ENCODE data around the gene KAT2B. TPM values are rescaled to one million over a fixed set of nuclear protein-coding genes. Genes with fewer than 3 reads are reported as not detected.

KAT2B gene
- total RNA-seq, 2 donors from 2014 or later = 8.5 to 25.9 TPM

- Histone ChIP-seq H3K27ac (peak overlapping the region; percentile 95), H3K27me3 (no peaks in the 10 kb centered on the region), H3K9me3 (no peaks in the 10 kb centered on the region), H3K4me1 (peaks cover 8% of the 10 kb centered on the region), H3K4me3 (peak overlapping the region; percentile 73), H3K36me3 (no peaks in the 10 kb centered on the region), H3K9ac (ENCODE audit: low read depth in 2 of 2, low read length in 2 of 2) (peak overlapping the region; percentile 37 to 70)
- intact Hi-C loops (cut with DNase I) = no loop called here
- no peak for TF ChIP-seq CTCF (IDR thresholded peaks at IDR 0.05)
- no peak for DNase-seq
Measured at GRCh38 chr3:20038699-20039465, 1.4 kb upstream of the KAT2B start.

GRCh38 chr3:20039466-20039764 lies 831 bp upstream of the KAT2B start:
- peak overlapping the region; percentile 70 to 89 for H3K9ac ChIP-seq (ENCODE audit: low read depth in 2 of 2, low read length in 2 of 2)
- no peaks in the 10 kb centered on the region for H3K27me3 ChIP-seq
- H3K36me3 ChIP-seq = no peaks in the 10 kb centered on the region
- TF ChIP-seq CTCF (IDR thresholded peaks at IDR 0.05) = no peak
- H3K4me3 ChIP-seq = peak overlapping the region; percentile 73
- intact Hi-C loops (cut with DNase I) = no loop called here
- H3K27ac ChIP-seq = peak overlapping the region; percentile 95
- no peak for DNase-seq
- H3K9me3 ChIP-seq = no peaks in the 10 kb centered on the region
- peaks cover 8% of the 10 kb centered on the region for H3K4me1 ChIP-seq

DNA sequence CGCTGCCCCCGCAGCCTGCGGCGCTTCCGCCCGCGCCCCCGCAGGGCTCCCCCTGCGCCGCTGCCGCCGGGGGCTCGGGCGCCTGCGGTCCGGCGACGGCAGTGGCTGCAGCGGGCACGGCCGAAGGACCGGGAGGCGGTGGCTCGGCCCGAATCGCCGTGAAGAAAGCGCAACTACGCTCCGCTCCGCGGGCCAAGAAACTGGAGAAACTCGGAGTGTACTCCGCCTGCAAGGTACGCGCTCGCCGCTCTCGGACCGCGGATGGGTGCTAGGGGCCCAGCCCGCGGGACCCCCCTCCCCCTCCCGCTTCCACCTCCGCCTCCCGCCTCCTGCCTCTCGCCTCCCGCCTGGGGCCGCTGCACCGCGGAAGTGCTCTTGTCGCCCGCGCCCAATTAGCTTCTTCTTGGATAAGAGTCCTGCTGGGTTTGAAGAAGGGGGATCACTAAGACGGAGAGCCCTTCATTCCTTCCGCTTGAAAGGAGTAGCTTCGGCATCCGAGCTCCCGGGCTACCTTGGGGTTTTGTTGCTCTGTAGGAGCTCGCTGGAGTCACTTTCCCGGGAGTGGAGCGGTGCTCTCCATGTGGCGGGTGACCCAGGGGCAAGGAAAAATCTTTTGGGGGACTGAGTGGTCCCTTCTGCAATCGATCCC lies 426 bp downstream of the KAT2B start:
- H3K4me1 ChIP-seq = peaks cover 8% of the 10 kb centered on the region
- H3K36me3 ChIP-seq = no peaks in the 10 kb centered on the region
- peak overlapping the region; percentile 83 to 90 for H3K9ac ChIP-seq (ENCODE audit: low read depth in 2 of 2, low read length in 2 of 2)
- peak overlapping the region; percentile 73 for H3K4me3 ChIP-seq
- no peaks in the 10 kb centered on the region for H3K9me3 ChIP-seq
- TF ChIP-seq CTCF (IDR thresholded peaks at IDR 0.05) = no peak
- DNase-seq = peak; percentile 82
- H3K27me3 ChIP-seq = no peaks in the 10 kb centered on the region
- H3K27ac ChIP-seq = peak overlapping the region; percentile 95
- intact Hi-C loops (cut with DNase I) = loop anchor here (5.0 kb wide), 2 partner anchors 93 to 153 kb away; partner anchors contain the start of gene RAB5A

DNA sequence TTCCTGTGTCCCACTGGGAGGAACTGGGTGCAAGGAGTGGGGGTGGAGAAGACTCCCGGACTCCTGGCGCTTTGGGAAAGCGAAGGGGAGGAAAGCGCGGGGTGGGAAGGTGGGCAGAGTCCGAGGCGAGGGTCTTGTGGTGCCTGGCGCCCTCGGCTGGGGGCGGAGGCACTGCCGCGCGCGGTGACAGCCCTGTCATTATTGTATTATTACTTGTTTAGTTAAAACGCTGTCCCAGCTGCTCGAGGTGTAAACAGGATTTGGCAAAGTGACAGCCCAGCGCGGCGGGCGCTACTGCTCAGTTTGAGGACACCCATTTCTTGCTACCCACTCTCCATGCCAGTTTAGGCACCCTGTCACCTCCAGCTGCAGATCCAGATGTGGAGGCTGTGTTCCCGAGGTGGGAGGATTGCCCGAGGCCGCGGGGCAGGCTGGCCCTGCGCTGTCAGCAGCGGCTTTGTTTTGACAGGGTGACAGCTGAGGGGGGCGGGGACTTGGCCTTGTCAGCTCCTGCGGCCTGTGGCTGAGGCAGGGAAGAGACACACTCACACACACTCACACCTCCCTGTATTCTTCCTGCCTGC lies 1.0 kb downstream of the KAT2B start:
- Histone ChIP-seq H3K36me3 (no peaks in the 10 kb centered on the region), H3K9ac (ENCODE audit: low read depth in 2 of 2, low read length in 2 of 2) (peak overlapping the region; percentile 83 to 90), H3K27me3 (no peaks in the 10 kb centered on the region), H3K4me1 (peaks cover 8% of the 10 kb centered on the region), H3K4me3 (peak overlapping the region; percentile 73), H3K9me3 (no peaks in the 10 kb centered on the region), H3K27ac (peak overlapping the region; percentile 95)
- DNase-seq = peak; percentile 93
- intact Hi-C loops (cut with DNase I) = loop anchor here (5.0 kb wide), 2 partner anchors 94 to 154 kb away; partner anchors contain the start of gene RAB5A
- TF ChIP-seq CTCF (IDR thresholded peaks at IDR 0.05) = no peak

GRCh38 chr3:20042331-20042730 lies 2.1 kb downstream of the KAT2B start:
- Histone ChIP-seq H3K27ac (no peak overlapping the region), H3K27me3 (no peaks in the 10 kb centered on the region), H3K4me1 (peaks cover 16% of the 10 kb centered on the region), H3K9me3 (no peaks in the 10 kb centered on the region), H3K36me3 (no peaks in the 10 kb centered on the region), H3K4me3 (no peak overlapping the region), H3K9ac (ENCODE audit: low read depth in 2 of 2, low read length in 2 of 2) (peak overlapping the region in 1 of 2 donors; percentile 90)
- TF ChIP-seq CTCF (IDR thresholded peaks at IDR 0.05) = no peak
- intact Hi-C loops (cut with DNase I) = loop anchor here (5.0 kb wide), 2 partner anchors 95 to 155 kb away; partner anchors contain the start of gene RAB5A
- DNase-seq = no peak
